Activated CD4-positive, alpha-beta T cell treated with anti-CD3 and anti-CD28 coated beads, Interleukin-2, Interleukin-6, amounts not matched to agents 100 ng/mL and 50 ng/mL, durations not matched to agents 16 hours and 8 hours (primary cell): ENCODE measurements around the gene TFDP2.
"Not testable (repeated sequence)": the region's sequence is repeated elsewhere in the genome, so short reads cannot be mapped to it uniquely, and the experiment has no call there.

Experiments used
- DNase-seq: peaks from one replicate; pipeline ENCODE4 v3.0.0-alpha.2; 2020

TFDP2 gene

GRCh38 chr3:142148792-142149672 lies at the start of gene TFDP2:
TFDP2 (minus strand) TSS chr3:142149544; CDS start chr3:142101749, 47,795 bp downstream.
- peak; percentile 90 for DNase-seq

GRCh38 chr3:142188846-142189245 lies 39.5 kb upstream of the TFDP2 start:
- DNase-seq: no peak

- DNase-seq: peak; percentile 37
These were observed 31.5 kb upstream of the TFDP2 start for GRCh38 chr3:142180761-142181362.

- no peak for DNase-seq
These were observed 26.1 kb upstream of the TFDP2 start for GRCh38 chr3:142175478-142175877.

- DNase-seq: no peak
These were observed 25.2 kb upstream of the TFDP2 start for GRCh38 chr3:142174559-142174958.

GRCh38 chr3:142168514-142168913 lies 19.2 kb upstream of the TFDP2 start:
- no peak for DNase-seq

- no peak for DNase-seq
These were observed 15.8 kb upstream of the TFDP2 start for GRCh38 chr3:142165194-142165593.

GRCh38 chr3:142159083-142159740 lies 9.9 kb upstream of the TFDP2 start:
- no peak for DNase-seq

GRCh38 chr3:142154186-142154585 lies 4.8 kb upstream of the TFDP2 start:
- no peak for DNase-seq

GRCh38 chr3:142152384-142152783 lies 3.0 kb upstream of the TFDP2 start:
- DNase-seq: peak; percentile 3

- no peak for DNase-seq
These were observed 2.5 kb upstream of the TFDP2 start for GRCh38 chr3:142151828-142152227.

GRCh38 chr3:142151240-142151639 lies 1.9 kb upstream of the TFDP2 start:
- DNase-seq: no peak

- DNase-seq: no peak
These were observed 927 bp upstream of the TFDP2 start for GRCh38 chr3:142150271-142150670.

GRCh38 chr3:142149673-142149992 lies 289 bp upstream of the TFDP2 start:
- DNase-seq: no peak

- no peak for DNase-seq
These were observed 1.1 kb downstream of the TFDP2 start for GRCh38 chr3:142148044-142148791.

GRCh38 chr3:142144587-142144986 lies 4.8 kb downstream of the TFDP2 start:
- DNase-seq: not testable (repeated sequence)

- not testable (repeated sequence) for DNase-seq
These were observed 8.6 kb downstream of the TFDP2 start for GRCh38 chr3:142140608-142141285.

- DNase-seq: not testable (repeated sequence)
These were observed 12.3 kb downstream of the TFDP2 start for GRCh38 chr3:142137089-142137488.

GRCh38 chr3:142134799-142135325 lies 14.5 kb downstream of the TFDP2 start:
- no peak for DNase-seq

- no peak for DNase-seq
These were observed 19.7 kb downstream of the TFDP2 start for GRCh38 chr3:142129516-142130171.

GRCh38 chr3:142127941-142128658 lies 21.2 kb downstream of the TFDP2 start:
- DNase-seq: no peak
